DMS79 treated with DMSO at 0.1 percent for 48 hours (cell line): ENCODE measurements around the gene GUCY2C.

ENCODE experiments used
- DNase-seq: peaks from one replicate; lab custom pipeline; 2025; lab: John Stamatoyannopoulos, UW

GUCY2C gene

GRCh38 chr12:14681625-14682024, 14.8 kb downstream of the GUCY2C start:
- DNase-seq: no peak

- no peak for DNase-seq
Observed at GRCh38 chr12:14681190-14681589, 15.2 kb downstream of the GUCY2C start.

- DNase-seq: no peak
Observed at GRCh38 chr12:14678547-14679150, 17.8 kb downstream of the GUCY2C start.

GRCh38 chr12:14668591-14668990, 27.8 kb downstream of the GUCY2C start:
- DNase-seq: no peak

- DNase-seq: no peak
Observed at GRCh38 chr12:14665354-14666348, 30.7 kb downstream of the GUCY2C start.

- DNase-seq: peak; percentile 25
Observed at GRCh38 chr12:14664434-14665023, 31.9 kb downstream of the GUCY2C start.

GRCh38 chr12:14663002-14663401, 33.4 kb downstream of the GUCY2C start:
- DNase-seq: no peak

GRCh38 chr12:14656846-14657245, 39.6 kb downstream of the GUCY2C start:
- DNase-seq: no peak

- DNase-seq: no peak
Observed at GRCh38 chr12:14655284-14655683, 41.1 kb downstream of the GUCY2C start.

- no peak for DNase-seq
Observed at GRCh38 chr12:14654842-14655241, 41.6 kb downstream of the GUCY2C start.

- DNase-seq: no peak
Observed at GRCh38 chr12:14654416-14654815, 42.0 kb downstream of the GUCY2C start.

- DNase-seq: no peak
Observed at GRCh38 chr12:14652483-14652882, 43.9 kb downstream of the GUCY2C start.

GRCh38 chr12:14651371-14651770, 45.0 kb downstream of the GUCY2C start:
- DNase-seq: no peak

GRCh38 chr12:14650789-14651188, 45.6 kb downstream of the GUCY2C start:
- DNase-seq: no peak

GRCh38 chr12:14647028-14647750, 49.2 kb downstream of the GUCY2C start:
- DNase-seq: no peak

- DNase-seq: no peak
Observed at GRCh38 chr12:14643251-14643650, 53.1 kb downstream of the GUCY2C start.

GRCh38 chr12:14638066-14638465, 58.3 kb downstream of the GUCY2C start:
- no peak for DNase-seq

GRCh38 chr12:14635776-14636175, 60.6 kb downstream of the GUCY2C start:
- no peak for DNase-seq

GRCh38 chr12:14630793-14631192, 65.6 kb downstream of the GUCY2C start:
- DNase-seq: no peak

GRCh38 chr12:14629832-14630710, 66.3 kb downstream of the GUCY2C start:
- DNase-seq: peak; percentile 38

- DNase-seq: no peak
Observed at GRCh38 chr12:14628771-14629170, 67.6 kb downstream of the GUCY2C start.
